ENCODE data around the gene ATPAF2.

Gene ATPAF2

GRCh38 chr17:17970699-17971430, 68.1 kb downstream of the ATPAF2 start:
- H3K4me3 ChIP-seq (ENCODE audit: insufficient read depth, low read length, poor library complexity, severe bottlenecking) = peak overlapping the region; percentile 67
- H4K20me1 ChIP-seq (ENCODE audit: low read depth, low read length) = no peaks in the 10 kb centered on the region; the same call in 1 of the 2 replicates
- TF ChIP-seq EZH2phosphoT487 (conservative IDR thresholded peaks at IDR 0.05; ENCODE audit: low read length) (no peak), CTCF (IDR thresholded peaks at IDR 0.05; ENCODE audit: insufficient read depth, low read length, poor library complexity, severe bottlenecking) (no peak)
- H3K9me3 ChIP-seq (ENCODE audit: insufficient read depth, low read length) = no peaks in the 10 kb centered on the region
- no peak overlapping the region for H3K27ac ChIP-seq (ENCODE audit: low read depth, low read length)
- H3K27me3 ChIP-seq (ENCODE audit: low read length) = no peaks in the 10 kb centered on the region
- H3K9me2 ChIP-seq (replicated peaks; ENCODE audit: insufficient read depth, low read length) = no peaks in the 10 kb centered on the region
- H3K9ac ChIP-seq (ENCODE audit: low read length) = 0 out of 2 replicates have a peak overlapping the region, but pooled peaks have one; percentile 63
- H3K79me2 ChIP-seq (ENCODE audit: insufficient read depth, low read length) = no peaks in the 10 kb centered on the region
- H3K4me2 ChIP-seq (ENCODE audit: low read depth, low read length, poor library complexity, severe bottlenecking) = peak overlapping the region; percentile 58
- H3K36me3 ChIP-seq (ENCODE audit: low read length) = no peaks in the 10 kb centered on the region
- H2AFZ ChIP-seq (ENCODE audit: low read depth, low read length, severe bottlenecking) = no peak overlapping the region
- no peaks in the 10 kb centered on the region for H3F3A ChIP-seq (ENCODE audit: insufficient read depth)
